Stimulated activated CD8-positive, alpha-beta memory T cell treated with anti-CD3 and anti-CD28 coated beads, Interleukin-4, amount 100 ng/mL, for 4 hours (primary cell): ENCODE results near the gene CARNS1.
A peak's percentile ranks its signal among the peaks of the same experiment; 100 is the strongest.
"Not testable (repeated sequence)": the region's sequence is repeated elsewhere in the genome, so short reads cannot be mapped to it uniquely, and the experiment has no call there.

Source experiments
- DNase-seq, 2 donors: peaks; one replicate each; pipeline ENCODE4 v3.0.0-alpha.2; 2020; ENCODE audit warnings: low read depth in 2 of 2, low spot score in 1 of 2

CARNS1 gene

DNA sequence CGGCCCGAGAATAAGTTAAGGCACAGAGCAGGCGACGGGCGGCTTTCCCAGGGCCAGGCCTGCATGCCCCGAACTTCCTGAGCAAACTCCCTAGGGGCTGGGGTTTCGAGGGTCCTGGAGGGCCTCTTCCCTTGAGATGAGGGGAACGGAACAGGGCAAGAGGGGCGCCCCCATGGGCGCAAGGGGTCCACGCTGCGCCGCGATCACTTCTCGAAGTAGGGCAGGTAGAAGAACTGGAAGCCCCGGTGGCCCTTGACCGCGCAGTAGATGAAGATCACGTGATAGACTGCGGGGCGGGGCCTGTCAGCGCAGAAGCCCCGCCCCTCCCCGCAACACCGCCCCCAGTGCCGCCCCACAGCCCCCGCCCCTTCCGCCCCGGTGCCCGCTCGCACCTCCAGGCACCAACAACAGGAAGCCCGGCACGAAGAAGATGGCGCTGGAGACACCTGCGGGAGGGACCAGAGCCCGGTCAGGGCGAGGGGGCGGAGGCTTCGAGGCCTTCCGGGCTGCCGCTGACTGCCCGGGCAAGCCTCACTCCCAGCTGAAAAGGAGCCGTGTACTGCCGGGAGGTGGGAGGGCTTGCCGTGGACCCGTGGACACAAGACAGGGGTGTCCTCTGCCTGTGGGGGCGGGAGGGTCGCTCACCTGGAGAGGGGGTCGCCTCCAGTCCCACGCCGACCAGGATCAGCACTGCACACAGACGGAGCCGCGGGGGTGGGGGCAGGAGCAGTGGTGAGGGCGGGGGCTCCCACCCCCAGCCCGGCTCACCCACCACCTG, 49.1 kb downstream of the CARNS1 start:
- peak; percentile 70 to 87 for DNase-seq

GRCh38 chr11:67465189-67465510, 49.7 kb downstream of the CARNS1 start:
- no peak for DNase-seq

DNA sequence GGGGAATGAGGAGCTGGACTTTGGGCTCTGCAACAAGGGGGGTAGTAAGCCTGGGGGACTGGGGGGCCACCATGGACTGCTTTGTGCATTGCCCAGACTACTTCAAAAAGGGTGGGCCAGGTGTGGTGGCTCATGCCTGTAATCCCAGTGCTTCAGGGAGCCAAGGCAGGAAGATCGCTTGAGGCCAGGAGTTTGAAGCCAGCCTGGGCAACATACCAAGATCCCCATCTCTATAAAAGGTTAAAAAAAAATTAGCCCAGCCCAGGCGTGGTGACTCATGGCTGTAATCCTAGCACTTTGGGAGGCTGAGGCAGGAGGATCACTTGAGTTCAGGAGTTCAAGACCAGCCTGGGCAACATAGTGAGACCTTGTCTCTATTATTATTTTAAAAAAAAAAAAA, 50.1 kb downstream of the CARNS1 start:
- not testable (repeated sequence) for DNase-seq

GRCh38 chr11:67466367-67466766, 50.9 kb downstream of the CARNS1 start:
- DNase-seq = no peak

DNA sequence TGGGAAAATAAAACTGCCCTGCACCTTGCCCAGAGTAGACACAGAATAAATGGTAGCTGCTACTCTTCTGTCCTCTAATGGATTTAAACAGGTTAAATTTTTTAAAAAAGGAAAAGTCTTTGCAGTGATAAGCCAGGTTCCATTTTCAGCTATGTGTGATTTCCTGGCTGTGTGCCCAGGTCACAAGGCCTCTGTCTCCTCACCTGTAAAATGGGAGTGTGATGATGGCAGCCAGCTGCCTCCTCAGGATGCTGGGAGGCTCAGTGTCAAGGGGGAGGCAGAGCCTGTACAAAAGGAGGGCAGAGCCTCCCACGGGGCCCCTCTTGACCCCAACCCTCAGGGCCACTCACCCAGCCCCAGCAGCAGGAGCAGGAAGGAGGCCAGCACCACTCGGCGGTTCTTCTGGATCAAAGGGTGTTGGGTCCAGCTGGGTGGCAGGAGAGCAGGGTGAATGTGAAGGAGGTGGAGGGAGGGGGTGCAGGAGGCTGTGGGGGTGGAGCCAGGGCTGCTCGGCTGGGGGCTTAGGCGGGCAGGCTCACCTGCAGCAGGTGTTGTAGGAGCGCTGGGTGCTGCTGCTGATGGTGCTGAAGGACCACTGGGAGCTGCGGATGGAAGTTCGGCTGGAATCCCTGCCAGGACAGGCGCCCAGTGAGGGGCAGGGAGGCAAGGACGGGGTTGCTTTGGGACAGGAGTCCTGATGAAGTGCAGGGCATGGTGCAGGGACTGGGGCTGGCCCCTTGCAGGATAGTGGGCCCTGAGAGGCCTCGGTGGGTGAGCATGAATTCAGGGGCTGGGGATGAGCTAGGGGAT, 51.7 kb downstream of the CARNS1 start:
- DNase-seq = no peak

DNA sequence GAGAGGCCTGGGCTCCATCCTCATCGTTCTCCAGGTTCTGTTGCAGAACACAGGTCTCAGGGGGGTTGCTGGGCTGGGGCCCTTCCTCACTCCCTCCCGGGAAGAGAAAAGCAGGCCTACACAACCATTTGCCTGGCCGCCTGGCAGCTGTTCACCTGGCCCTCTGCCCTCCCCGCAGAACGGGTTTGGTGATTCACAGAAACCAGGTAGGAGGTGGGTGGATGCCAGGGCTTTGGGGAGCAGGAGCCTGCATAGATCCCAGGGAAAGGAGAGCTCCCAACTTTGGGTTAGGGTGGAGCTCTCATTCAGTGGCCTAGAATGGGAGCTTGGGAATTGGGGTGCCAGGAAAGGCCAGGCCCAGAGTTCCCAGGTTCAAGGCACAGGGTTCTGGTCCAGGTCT, 52.6 kb downstream of the CARNS1 start:
- DNase-seq = no peak

- no peak for DNase-seq
Measured at GRCh38 chr11:67468456-67468758, 52.9 kb downstream of the CARNS1 start.

DNA sequence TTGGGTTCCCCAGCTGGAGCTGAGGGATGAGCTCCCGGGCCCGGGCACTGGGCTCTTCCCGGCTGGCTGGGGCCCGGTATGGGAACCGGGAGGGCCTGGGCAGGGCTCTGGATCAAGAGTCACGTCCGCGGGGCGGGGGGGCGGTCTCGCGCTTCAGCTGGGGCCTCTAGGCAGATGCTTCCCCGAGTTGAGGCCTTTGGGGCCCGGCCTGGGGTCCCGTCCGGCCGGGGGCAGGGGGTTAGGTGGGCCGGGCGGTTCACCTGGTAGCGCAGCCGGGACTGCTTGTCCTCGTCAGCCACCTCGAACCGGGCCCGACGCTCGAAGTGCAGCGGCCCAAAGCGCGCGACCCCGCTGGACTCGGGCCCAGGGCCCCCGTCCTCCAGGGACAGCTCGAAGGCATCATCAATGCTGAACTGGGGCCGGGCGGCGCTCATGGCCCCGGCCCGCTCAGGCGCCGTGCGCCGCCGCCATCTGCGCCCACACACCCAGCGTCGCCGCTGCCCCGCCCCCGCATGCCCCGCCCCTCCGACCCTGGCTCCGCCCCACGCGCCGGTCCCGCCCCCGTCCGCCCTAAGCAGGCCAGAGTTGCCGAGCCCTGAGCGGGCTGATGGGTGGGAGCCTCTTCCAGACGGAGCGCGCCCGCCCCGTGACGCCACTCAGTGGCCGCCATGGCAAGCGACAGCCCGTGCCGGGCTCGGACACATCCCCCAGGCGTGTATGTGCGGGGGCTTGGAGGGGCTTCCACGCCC, 53.5 kb downstream of the CARNS1 start, which contains the start of gene TMEM134:
TMEM134 (minus strand) TSS at position 493 of the 749 bp plus-strand sequence; CDS start at position 434, 59 bp downstream.
- peak; percentile 81 to 84 for DNase-seq

GRCh38 chr11:67469508-67469811, 54.0 kb downstream of the CARNS1 start:
- no peak for DNase-seq

DNA sequence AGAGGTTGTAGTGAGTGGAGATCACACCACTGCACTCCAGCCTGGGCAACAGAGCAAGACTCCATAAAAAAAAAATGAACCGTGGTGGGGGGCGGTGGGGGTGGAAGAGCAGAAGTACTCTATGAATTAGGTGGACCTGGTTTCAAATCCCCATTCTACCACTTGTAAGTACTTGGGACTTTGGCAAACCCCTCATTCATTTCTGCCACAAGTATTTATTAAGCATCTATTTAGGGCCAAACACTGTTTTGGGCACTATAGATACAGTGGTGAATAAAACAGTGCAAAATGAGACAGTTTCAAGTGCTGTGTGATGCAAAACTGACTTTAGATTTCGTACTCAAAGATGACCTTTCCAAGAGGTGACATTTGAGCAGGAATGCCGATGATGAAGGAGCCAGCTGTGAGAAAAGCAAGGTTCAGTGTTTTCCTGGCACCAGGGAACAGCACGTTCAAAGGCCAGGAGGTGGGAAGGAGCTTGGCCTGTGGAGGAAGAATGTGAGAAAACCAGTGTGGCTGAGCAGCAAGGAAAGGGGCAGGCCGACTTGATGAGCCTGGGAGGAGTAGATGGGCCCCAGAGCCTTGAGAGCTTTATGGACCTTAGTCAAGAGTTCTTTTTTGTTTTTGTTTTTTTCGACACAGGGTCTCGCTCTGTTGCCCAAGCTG, 55.0 kb downstream of the CARNS1 start:
- DNase-seq = no peak

DNA sequence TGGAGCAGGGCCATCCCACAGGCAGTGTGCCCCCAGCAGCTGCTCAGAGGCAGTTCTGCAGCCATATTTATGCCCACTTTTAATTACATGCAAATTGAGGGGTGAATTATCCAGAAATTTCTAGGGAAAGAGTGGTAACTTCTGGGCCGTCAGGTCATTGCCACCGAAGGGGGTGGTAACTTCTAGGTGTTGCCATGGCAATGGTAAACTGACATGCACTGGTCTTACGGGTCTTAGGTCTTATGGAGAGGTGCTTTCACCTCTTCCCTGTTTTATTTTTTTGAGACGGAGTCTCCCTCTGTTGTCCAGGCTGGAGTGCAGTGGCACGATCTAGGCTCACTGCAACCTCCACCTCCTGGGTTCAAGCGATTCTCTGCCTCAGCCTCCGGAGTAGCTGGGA, 57.4 kb downstream of the CARNS1 start:
- no peak for DNase-seq
